Testis (tissue), 2 donors: ENCODE data around the gene SEC61A2.

ENCODE experiments used
- CTCF ChIP-seq, 3 experiments: fragments of 450-650 bp in 2 of 3; fragments of 200-600 bp in 1 of 3; sonication (generic) in 1 of 3; IDR thresholded peaks; one replicate each; pipeline ENCODE4 v1.5.1; 2016 to 2019; ENCODE audit warnings: antibody characterized with exemption in 3 of 3, mild to moderate bottlenecking in 2 of 3, moderate library complexity in 1 of 3
- POLR2A ChIP-seq: fragments of 450-650 bp; IDR thresholded peaks from one replicate; pipeline ENCODE4 v1.6.1; 2017; ENCODE audit warnings: antibody characterized with exemption, mild to moderate bottlenecking, moderate library complexity

GRCh38 chr10:12201543-12201942 lies 72.1 kb downstream of the SEC61A2 start:
- no peak for TF ChIP-seq CTCF (IDR thresholded peaks at IDR 0.05)
- TF ChIP-seq POLR2A: no peak
